Common myeloid progenitor, CD34-positive (primary cell): Measurements from ENCODE around the gene TRAPPC14.
"Not testable (repeated sequence)": the region's sequence is repeated elsewhere in the genome, so short reads cannot be mapped to it uniquely, and the experiment has no call there.

Experiments used
- CTCF ChIA-PET: fragments of 350-600 bp; sonication (Branson Sonifier 250); formaldehyde crosslinking; loops from one replicate; lab custom pipeline; 2021; ENCODE audit warnings: antibody characterized with exemption; lab: Charles Lee
- POLR2A ChIA-PET: fragments of 350-600 bp; sonication (Branson Sonifier 250); formaldehyde crosslinking; loops from one replicate; lab custom pipeline; 2021; ENCODE audit warnings: antibody characterized with exemption; lab: Charles Lee
- DNase-seq, 3 donors: peaks; one replicate each; pipeline versions ENCODE4 v3.0.0 to v3.0.0-alpha.2; 2013
- H3K27ac ChIP-seq, 2 experiments: 1 replicate in 1 of 2; 2 replicates in 1 of 2; pipeline ENCODE4 v1.7.0; 2013; ENCODE audit warnings: inconsistent platforms in 2 of 2, low read length in 2 of 2, mild to moderate bottlenecking in 2 of 2, low read depth in 1 of 2, moderate library complexity in 1 of 2; ENCODE audit not compliant: severe bottlenecking in 2 of 2, insufficient read depth in 1 of 2, poor library complexity in 1 of 2
- H3K27me3 ChIP-seq, 5 experiments: replicated peaks in 2 of 5; 1 replicate in 3 of 5; 2 replicates in 2 of 5; pipeline versions ENCODE4 v1.6.1 to v1.7.0; 2013; ENCODE audit warnings: low read length in 4 of 5, mild to moderate bottlenecking in 2 of 5, moderate library complexity in 2 of 5, inconsistent platforms in 1 of 5; ENCODE audit not compliant: insufficient read depth in 5 of 5, control insufficient read depth in 4 of 5
- H3K36me3 ChIP-seq, 4 experiments: 1 replicate in 2 of 4; 2 replicates in 2 of 4; pipeline versions ENCODE4 v1.6.1 to v1.7.0; 2013; ENCODE audit warnings: low read length in 3 of 4, control low read depth in 1 of 4, mild to moderate bottlenecking in 1 of 4; ENCODE audit not compliant: control insufficient read depth in 4 of 4, insufficient read depth in 4 of 4
- H3K4me1 ChIP-seq, 4 experiments: 1 replicate in 3 of 4; 2 replicates in 1 of 4; pipeline versions ENCODE4 v1.6.1 to v1.7.1; 2013; ENCODE audit warnings: low read length in 3 of 4, mild to moderate bottlenecking in 3 of 4, control low read depth in 1 of 4, inconsistent platforms in 1 of 4, moderate library complexity in 1 of 4; ENCODE audit not compliant: control insufficient read depth in 4 of 4, insufficient read depth in 4 of 4; ENCODE audit errors: control extremely low read depth in 1 of 4
- H3K4me3 ChIP-seq, 7 experiments: 1 replicate in 4 of 7; 2 replicates in 3 of 7; pipeline versions ENCODE4 v1.5.1 to v1.7.0; 2013; ENCODE audit warnings: mild to moderate bottlenecking in 7 of 7, low read length in 6 of 7, moderate library complexity in 6 of 7, inconsistent platforms in 2 of 7, low read depth in 2 of 7, control low read depth in 1 of 7; ENCODE audit not compliant: insufficient read depth in 4 of 7, control insufficient read depth in 1 of 7; ENCODE audit errors: extremely low read depth in 1 of 7
- H3K9me3 ChIP-seq, 5 experiments: 1 replicate in 4 of 5; 2 replicates in 1 of 5; pipeline versions ENCODE4 v1.6.1 to v1.7.1; 2013; ENCODE audit warnings: low read length in 4 of 5, mild to moderate bottlenecking in 2 of 5, inconsistent platforms in 1 of 5, low read depth in 1 of 5, moderate library complexity in 1 of 5; ENCODE audit not compliant: control insufficient read depth in 4 of 5, insufficient read depth in 2 of 5; ENCODE audit errors: control extremely low read depth in 1 of 5
- WGBS: methylation state at CpG from one replicate; pipeline ENCODE4 v1.1.5; 2013; ENCODE audit not compliant: insufficient coverage; 5-methylcytosine and 5-hydroxymethylcytosine counted together

The TRAPPC14 gene

GRCh38 chr7:100182616-100183015 is 24.1 kb upstream of the TRAPPC14 start:
- H3K4me3 ChIP-seq, H3K9me3 ChIP-seq, H3K27me3 ChIP-seq, POLR2A ChIA-PET, H3K36me3 ChIP-seq, H3K27ac ChIP-seq, H3K4me1 ChIP-seq, DNase-seq: not testable (repeated sequence)
- CTCF ChIA-PET, result interaction anchor here (0.9 to 1.1 kb wide), 2 partner anchors 22 to 26 kb away, joined by 3 to 4 read pairs; no protein-coding TSS in a partner anchor
- WGBS, result no CpG with 5 or more reads among the region's 6 CpGs

GRCh38 chr7:100180084-100180483 is 21.6 kb upstream of the TRAPPC14 start:
- POLR2A ChIA-PET, H3K27ac ChIP-seq, H3K9me3 ChIP-seq, H3K4me3 ChIP-seq, DNase-seq, H3K27me3 ChIP-seq, H3K36me3 ChIP-seq: not testable (repeated sequence)
- 100% methylated on average over 2 of the region's 3 CpGs for WGBS
- CTCF ChIA-PET, result interaction anchor here (0.9 to 2.8 kb wide), 5 partner anchors 9 to 36 kb away, joined by 3 to 11 read pairs (median 3); no protein-coding TSS in a partner anchor
- H3K4me1 ChIP-seq, result peaks cover 0 to 15% (median 13%) of the 10 kb centered on the region in 4 experiments

GRCh38 chr7:100177045-100178001 is 18.8 kb upstream of the TRAPPC14 start, which contains the start of the genes GPC2 and STAG3:
Gene GPC2 (minus strand): TSS chr7:100177381. CDS start chr7:100177199, 182 bp downstream.
Gene STAG3 (plus strand): TSS chr7:100177918. CDS start chr7:100180557, 2,639 bp downstream.
- no peak within 1 kb of the TSS for H3K27ac ChIP-seq
- 5% methylated on average over 69 of the region's 78 CpGs for WGBS
- peak within 1 kb of the TSS; percentile 38 to 89 (median 79) for H3K4me3 ChIP-seq
- peaks cover 0 to 3% (median 0%) of the 10 kb centered on the region in 5 experiments for H3K27me3 ChIP-seq
- POLR2A ChIA-PET, result interaction anchor here (0.6 kb wide), 1 partner anchor 146 kb away, joined by 3 read pairs; no protein-coding TSS in a partner anchor
- H3K9me3 ChIP-seq, result no peaks in the 10 kb centered on the region
- DNase-seq, result peak; percentile 97 to 98 (median 98)
- peaks cover 0 to 15% (median 13%) of the 10 kb centered on the region in 4 experiments for H3K4me1 ChIP-seq
- H3K36me3 ChIP-seq, result peaks cover 0 to 11% (median 0%) of the 10 kb centered on the region in 4 experiments
- CTCF ChIA-PET, result interaction anchor here (1.2 to 1.9 kb wide), 2 partner anchors 12 to 21 kb away, joined by 3 to 13 read pairs; no protein-coding TSS in a partner anchor

GRCh38 chr7:100176096-100177044 is 17.8 kb upstream of the TRAPPC14 start:
- Histone ChIP-seq H3K9me3 (no peaks in the 10 kb centered on the region), H3K4me1 (peaks cover 0 to 19% (median 16%) of the 10 kb centered on the region in 4 experiments), H3K36me3 (peaks cover 0 to 11% (median 0%) of the 10 kb centered on the region in 4 experiments), H3K4me3 (peak overlapping the region; percentile 38 to 89 (median 79)), H3K27ac (no peak overlapping the region), H3K27me3 (peaks cover 0 to 6% (median 0%) of the 10 kb centered on the region in 5 experiments)
- CTCF ChIA-PET, result interaction anchor here (1.2 to 1.9 kb wide), 2 partner anchors 13 to 20 kb away, joined by 3 to 13 read pairs; no protein-coding TSS in a partner anchor
- 76% methylated on average over 10 of the region's 14 CpGs for WGBS
- POLR2A ChIA-PET, result interaction anchor here (0.6 kb wide), 1 partner anchor 147 kb away, joined by 3 read pairs; no protein-coding TSS in a partner anchor
- DNase-seq, result no peak

GRCh38 chr7:100175296-100175935 is 16.9 kb upstream of the TRAPPC14 start:
- DNase-seq, result no peak
- Histone ChIP-seq H3K9me3 (no peaks in the 10 kb centered on the region), H3K4me1 (peaks cover 0 to 24% (median 22%) of the 10 kb centered on the region in 4 experiments), H3K27me3 (peaks cover 0 to 10% (median 2%) of the 10 kb centered on the region in 5 experiments), H3K4me3 (no peak overlapping the region), H3K27ac (no peak overlapping the region), H3K36me3 (peaks cover 0 to 11% (median 0%) of the 10 kb centered on the region in 4 experiments)
- ChIA-PET POLR2A (no interaction called here), CTCF (interaction anchor here (1.1 kb wide), 1 partner anchor 10 kb away, joined by 3 read pairs; no protein-coding TSS in a partner anchor)
- WGBS, result 97% methylated on average over 12 of the region's 14 CpGs

GRCh38 chr7:100174582-100174981 is 16.1 kb upstream of the TRAPPC14 start:
- ChIA-PET POLR2A (no interaction called here), CTCF (no interaction called here)
- H3K4me1 ChIP-seq, result peaks cover 0 to 27% (median 22%) of the 10 kb centered on the region in 4 experiments
- no peak overlapping the region for H3K4me3 ChIP-seq
- H3K27ac ChIP-seq, result no peak overlapping the region
- 93% methylated on average over 2 of the region's 5 CpGs for WGBS
- DNase-seq, result no peak
- H3K36me3 ChIP-seq, result peaks cover 0 to 11% (median 0%) of the 10 kb centered on the region in 4 experiments
- H3K9me3 ChIP-seq, result no peaks in the 10 kb centered on the region
- peaks cover 0 to 18% (median 2%) of the 10 kb centered on the region in 5 experiments for H3K27me3 ChIP-seq
